ENCODE measurements around the gene ERCC1. TPM values are rescaled to one million over a fixed set of nuclear protein-coding genes. Genes with fewer than 3 reads are reported as not detected.

The ERCC1 gene
- total RNA-seq, 2 experiments from 2014 or later: 59.4 to 59.7 TPM

Small RNA genes lying within 50 kb of the gene (microRNA-seq; reads per million reads assigned to microRNA genes)
- not detected for gene MIR6088 (ENCODE audit: borderline microRNAs expressed, borderline number of aligned reads, borderline replicate concordance)

Other genes starting within 250 kb of the ERCC1 start
- 10 to 100 TPM; 35.1 to 39.9 TPM for gene TRAPPC6A, start 245.7 kb downstream of the ERCC1 start, total RNA-seq
- gene BLOC1S3, start 245.1 kb downstream of the ERCC1 start, total RNA-seq: 10 to 100 TPM; 10.4 to 11.8 TPM
- gene EXOC3L2, start 178.5 kb downstream of the ERCC1 start, total RNA-seq: not detected
- gene MARK4, start 172.6 kb downstream of the ERCC1 start, total RNA-seq: 10 to 100 TPM; 20.3 to 21.6 TPM
- not detected for gene CKM, start 101.0 kb downstream of the ERCC1 start, total RNA-seq
- not detected for gene KLC3, start 83.2 kb downstream of the ERCC1 start, total RNA-seq
- 10 to 100 TPM; 27.2 to 27.4 TPM for gene ERCC2, start 53.3 kb downstream of the ERCC1 start, total RNA-seq
- gene PPP1R13L, start 18.8 kb downstream of the ERCC1 start, total RNA-seq: 1 to 10 TPM; 8.1 to 9.2 TPM
- gene POLR1G, start 17.3 kb downstream of the ERCC1 start, total RNA-seq: 10 to 100 TPM; 11.1 to 12.6 TPM
- 1 to 10 TPM; 3.7 to 5.9 TPM for gene FOSB, start 44.1 kb upstream of the ERCC1 start, total RNA-seq
- 1 to 10 TPM; 1.5 to 2.2 TPM for gene RTN2, start 73.1 kb upstream of the ERCC1 start, total RNA-seq
- gene PPM1N, start 74.5 kb upstream of the ERCC1 start, total RNA-seq: 1 to 10 TPM; 3.5 to 3.6 TPM
- 100 to 1,000 TPM; 167 to 174 TPM for gene VASP, start 83.6 kb upstream of the ERCC1 start, total RNA-seq
- 10 to 100 TPM; 10.8 to 11.0 TPM for gene OPA3, start 160.9 kb upstream of the ERCC1 start, total RNA-seq
- gene GPR4, start 178.3 kb upstream of the ERCC1 start, total RNA-seq: not detected
- gene EML2, start 215.5 kb upstream of the ERCC1 start, total RNA-seq: 100 to 1,000 TPM; 159 to 183 TPM
- gene GIPR, start 244.3 kb upstream of the ERCC1 start, total RNA-seq: 1 to 10 TPM; 6.6 to 8.3 TPM

All from activated CD4-positive, alpha-beta memory T cell treated with anti-CD3 and anti-CD28 coated beads for 36 hours (primary cell).